Measurements from ENCODE around the gene PAQR9.

The PAQR9 gene

DNA sequence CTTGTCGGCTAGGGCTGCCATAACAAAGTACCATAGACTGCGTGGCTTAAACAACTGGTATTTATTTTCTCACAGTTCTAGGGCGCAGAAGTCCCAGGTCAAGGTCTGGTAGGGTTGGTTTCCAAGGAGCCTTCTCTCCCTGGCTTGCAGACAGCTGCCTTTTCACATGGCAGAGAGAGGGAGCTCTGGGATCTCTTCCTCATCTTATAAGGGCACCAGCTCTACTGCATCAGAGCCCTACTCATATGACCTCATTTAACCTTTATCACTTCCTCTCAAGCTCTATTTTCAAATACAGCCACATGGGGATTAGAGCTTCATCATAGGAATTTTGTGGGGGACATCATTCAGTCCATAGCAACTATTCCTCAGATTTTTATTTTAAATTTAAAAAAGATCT is 17.6 kb upstream of the PAQR9 start:
- DNase-seq, result no peak

DNA sequence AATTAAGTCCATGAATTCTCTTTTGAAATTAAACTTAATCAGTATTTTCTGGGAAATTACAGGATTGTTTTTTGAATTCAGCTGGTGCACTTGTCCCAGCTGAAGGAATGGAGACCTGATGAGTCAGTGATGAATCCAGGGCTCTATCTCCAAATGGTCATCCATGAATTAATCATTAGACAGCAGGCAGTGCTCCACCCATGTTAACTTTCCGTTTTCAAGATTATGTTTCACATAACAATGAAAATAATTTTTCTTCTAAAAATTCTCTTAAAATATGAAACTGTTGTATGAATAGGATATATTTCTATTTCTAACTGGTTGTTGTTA is 13.9 kb upstream of the PAQR9 start:
- DNase-seq, result no peak

DNA sequence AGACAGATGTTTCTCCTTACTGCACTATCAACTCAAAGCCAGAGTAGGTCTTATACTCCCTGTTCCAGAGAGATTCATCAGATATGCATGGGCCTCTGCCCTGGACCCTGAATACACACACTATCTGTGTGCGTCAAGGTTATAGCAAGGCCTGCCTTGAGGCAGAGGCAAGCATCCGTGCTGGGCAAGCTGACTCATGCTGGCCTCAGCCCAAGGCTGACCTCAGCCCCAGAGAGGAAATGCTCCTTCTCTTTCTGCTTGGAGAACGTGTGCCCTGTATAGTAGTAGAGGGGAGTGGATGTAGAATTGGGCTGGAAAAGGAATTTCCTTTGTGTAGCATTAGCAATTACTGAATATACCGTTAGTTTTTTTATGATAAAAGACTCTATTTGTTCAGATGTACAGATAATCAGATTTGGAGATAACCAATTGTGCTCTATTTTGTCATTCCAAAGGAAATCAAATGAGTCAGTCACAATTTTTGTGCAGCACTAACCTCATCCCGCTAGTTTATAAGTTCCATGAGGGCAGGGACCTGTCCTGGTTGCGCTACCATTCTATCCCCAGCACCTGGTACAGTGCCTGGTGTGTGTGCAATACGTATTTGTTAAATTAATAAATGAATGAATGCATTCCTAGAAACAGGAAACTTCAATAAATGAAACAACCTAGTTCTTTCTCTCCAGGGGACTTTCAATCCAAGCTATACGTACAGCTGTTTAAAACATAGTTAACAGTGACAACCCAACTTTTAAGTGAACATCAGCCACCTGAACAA is 13.3 kb upstream of the PAQR9 start:
- DNase-seq, result no peak

- DNase-seq, result no peak
Observed at GRCh38 chr3:142975316-142975995, 12.0 kb upstream of the PAQR9 start.

GRCh38 chr3:142973217-142974009 is 9.9 kb upstream of the PAQR9 start:
- DNase-seq, result no peak

DNA sequence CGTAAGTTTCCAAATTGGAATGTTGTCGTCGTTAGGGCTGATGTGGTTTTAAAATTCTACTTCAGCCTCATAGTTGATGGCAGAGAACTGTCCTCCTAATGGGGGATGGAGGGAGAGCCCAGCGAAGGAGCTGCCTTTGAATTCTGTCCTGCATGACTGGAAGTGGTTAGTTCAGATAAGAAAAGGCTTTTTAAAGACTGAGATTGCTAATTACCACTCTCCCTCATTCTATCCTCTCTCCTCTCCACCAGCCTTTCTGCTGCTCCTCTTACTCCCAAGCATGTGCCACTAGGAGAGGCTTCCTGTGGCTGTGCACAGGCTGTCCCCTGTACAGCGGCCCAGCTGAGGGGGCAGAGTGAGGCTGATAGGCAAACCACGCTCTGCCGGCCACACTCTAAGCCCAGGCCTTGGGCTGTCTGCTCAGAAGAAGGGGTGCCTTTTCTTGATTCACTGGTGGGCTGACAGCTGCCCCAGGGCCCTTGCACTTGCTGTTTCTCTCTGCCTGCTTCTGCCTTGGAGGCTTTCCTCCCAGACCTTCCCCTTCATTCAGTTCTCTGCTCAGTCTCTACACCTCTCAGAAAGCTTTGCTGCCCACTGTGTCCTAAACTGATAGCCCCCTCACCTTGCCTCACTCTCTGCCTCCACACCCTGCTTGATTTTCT is 8.7 kb upstream of the PAQR9 start:
- DNase-seq, result no peak

GRCh38 chr3:142971431-142971830 is 8.0 kb upstream of the PAQR9 start:
- DNase-seq, result no peak

GRCh38 chr3:142968319-142969025 is 5.0 kb upstream of the PAQR9 start:
- DNase-seq, result no peak

- DNase-seq, result no peak
Observed at GRCh38 chr3:142966808-142967207, 3.3 kb upstream of the PAQR9 start.

DNA sequence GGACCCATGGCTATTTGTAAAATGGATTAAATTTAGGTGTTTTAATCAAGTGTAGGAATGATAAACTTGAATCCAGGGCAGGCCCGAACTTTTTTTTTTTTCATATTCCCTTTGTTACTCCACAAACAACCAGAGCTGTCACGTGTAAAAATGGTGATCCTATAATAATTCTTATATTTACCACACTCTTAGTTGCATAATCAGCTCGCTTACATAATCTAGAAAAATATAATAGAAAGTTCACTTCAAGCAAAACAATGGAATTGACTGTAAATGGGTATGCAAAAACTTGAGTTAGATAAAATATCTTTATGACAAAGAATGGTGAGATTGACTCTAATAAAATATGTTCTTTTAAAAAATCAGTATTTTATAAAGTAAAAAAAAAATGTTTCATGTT is 2.1 kb upstream of the PAQR9 start:
- no peak for DNase-seq

DNA sequence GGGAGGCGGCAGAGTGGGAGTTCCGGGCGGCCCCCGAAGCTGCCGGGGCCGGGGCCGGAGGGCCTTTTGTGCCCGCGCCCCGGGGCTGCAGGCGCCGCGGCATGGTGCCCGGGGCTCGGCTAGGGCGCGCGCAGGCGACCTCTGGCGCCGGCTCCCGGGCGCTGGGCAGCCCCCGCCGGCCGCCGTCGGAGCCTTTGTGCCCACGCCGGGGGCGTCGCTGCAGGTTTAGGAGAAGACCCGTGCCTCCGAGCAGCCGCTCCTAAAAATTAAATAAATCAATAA is 299 bp downstream of the PAQR9 start:
- DNase-seq, result no peak

DNA sequence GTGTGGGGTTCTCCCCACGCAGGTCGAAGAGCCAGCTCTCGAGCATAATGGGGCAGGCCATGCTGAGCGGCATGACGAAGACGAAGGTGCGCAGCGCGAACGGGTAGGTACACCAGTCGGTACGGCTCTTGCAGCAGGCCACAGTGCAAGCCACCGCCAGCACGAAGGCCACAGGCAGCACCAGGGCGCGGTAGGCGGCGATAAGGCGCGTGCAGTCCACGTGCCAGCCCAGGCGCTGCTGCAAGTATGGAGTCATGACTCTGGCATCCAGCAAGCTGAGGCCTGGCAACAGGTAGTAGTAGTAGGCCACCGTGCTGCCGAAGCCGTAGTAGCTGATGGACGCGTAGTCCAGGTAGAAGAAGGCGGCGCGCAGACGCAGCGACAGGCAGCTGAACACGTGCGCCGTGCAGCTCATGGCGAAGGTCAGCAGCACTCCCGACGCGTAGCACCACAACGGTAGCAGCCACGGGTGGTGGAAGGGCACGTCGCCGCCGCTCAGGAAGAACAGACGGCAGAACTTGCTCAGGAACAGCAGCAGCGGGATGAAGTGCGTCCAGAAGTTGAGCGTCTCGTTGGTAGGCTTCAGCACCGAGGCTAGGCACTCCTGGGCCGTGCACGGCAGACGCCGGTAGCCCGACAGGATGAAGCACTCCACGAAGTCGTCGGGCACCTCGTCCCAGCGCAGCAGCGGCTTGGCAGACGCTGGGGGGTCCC is 797 bp downstream of the PAQR9 start:
- DNase-seq, result no peak

- no peak for DNase-seq
Observed at GRCh38 chr3:142962175-142962519, 1.3 kb downstream of the PAQR9 start.

DNA sequence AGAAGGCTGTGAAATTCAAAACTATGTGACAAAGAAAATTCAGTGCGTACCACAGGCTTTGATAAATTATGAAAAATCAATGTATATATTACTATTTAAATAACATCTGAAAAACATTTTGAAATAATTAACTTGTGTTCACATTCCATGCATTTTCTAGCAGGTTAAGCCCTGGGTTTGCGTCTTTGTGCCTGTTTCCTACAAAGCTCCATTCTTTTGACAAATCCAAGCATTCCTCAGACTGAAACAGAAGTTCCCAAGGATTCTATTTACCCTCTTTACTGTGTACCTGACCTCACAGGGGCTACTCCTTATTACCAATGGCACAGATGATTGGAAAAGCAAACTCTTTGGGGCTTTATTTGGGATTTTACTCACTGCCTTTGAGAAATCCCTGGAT is 1.9 kb downstream of the PAQR9 start:
- DNase-seq, result no peak

GRCh38 chr3:142960322-142960850 is 3.1 kb downstream of the PAQR9 start:
- no peak for DNase-seq

DNA sequence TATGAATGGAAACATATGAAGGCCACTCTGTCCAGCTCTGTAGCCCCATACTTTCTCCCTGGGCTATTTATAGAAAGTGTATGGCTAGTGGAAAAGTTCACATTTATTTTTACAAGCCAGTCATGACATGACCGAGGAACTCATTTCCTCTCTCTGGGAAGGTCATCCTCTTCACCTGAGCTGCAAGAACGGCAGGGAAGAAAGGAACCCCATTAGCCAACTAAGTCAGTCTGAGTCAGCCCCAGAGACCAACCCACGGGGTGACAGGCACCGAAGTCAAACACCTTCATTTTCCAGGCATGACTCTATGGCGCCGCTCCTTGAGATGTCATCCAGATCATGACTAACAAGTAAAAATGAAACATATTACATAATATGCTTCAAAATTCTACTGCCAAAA is 4.8 kb downstream of the PAQR9 start:
- DNase-seq, result no peak

DNA sequence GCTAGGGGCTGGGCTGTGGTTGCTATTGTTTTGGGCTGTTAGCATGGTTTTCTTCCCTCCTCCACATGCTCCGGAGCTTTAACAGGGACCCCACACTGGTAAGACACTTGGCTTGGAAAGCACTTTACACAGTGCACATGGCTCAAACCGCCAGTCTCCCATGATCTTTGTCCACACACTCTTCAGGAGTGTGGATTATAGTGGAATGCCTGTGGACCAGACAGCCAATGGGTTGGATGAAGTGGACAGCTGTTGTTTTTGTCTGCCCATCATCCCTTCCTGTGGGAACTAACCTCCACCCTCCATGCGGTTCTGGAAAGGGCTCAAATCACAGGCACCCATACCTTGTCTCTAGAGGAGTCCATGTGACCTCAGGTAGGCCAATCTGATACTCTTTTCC is 10.0 kb downstream of the PAQR9 start:
- no peak for DNase-seq

DNA sequence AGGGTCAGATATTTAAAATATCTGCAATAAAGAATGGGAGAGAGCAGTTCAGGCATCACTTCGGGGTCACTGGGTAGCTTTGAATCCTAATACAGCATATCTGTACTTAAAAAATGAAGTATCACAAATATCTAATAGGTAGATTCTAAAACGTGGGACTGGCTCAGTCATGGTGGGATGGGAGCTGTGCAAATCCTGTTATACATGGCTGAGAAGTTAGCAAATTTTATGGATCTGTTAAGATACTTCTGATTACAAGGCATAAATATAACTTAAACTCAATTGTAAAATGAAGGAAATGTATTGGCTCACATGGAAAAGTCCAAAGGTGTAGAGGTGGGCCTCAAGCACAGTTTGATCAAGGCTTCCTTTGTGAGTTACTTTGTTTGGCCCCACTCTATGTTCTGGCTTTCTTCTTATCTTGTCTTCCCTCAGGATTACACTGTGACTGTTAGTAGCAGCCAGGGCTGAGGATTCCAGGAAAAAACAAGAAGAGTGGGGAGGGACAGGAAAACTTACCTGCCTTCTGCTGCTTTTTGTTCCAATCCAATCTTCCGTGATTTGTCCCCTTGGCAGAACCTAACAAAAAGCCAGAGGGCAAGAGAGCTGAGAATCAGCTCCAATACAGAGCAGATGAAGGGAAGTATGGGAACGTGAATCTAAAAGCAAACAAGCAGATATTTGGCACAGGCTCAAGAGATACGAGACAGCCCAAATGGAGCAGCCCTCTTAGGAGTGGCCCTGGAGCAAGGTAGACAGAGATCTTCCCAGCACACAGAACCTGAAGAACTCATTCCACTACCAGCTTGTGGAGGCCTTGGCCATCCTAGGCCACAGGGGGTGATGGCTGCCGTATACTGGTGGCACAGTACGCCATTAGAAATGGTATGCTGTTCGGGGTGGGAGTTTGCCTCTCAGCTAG is 10.9 kb downstream of the PAQR9 start:
- no peak for DNase-seq

DNA sequence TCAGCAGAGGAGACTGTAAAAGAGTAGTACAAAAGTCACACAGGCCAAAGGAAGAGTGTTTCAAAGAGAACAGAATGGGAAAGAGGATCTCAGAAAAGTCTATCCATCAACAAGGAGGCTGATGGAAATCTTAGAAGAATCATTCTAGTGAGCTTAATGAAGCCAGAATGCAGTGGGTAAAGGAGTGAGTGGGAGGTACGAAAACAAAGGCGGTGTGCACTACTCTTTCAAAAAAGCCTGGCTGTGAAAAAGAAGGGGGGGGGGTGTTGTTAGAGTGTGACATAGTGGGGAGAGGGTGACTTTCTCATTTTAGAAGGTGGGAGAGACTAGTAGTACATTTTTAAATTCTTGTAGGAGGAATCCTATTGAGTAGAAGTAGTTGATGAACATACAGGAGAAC is 11.7 kb downstream of the PAQR9 start:
- no peak for DNase-seq

- DNase-seq, result no peak
Observed at GRCh38 chr3:142950972-142951371, 12.5 kb downstream of the PAQR9 start.
